Stimulated activated CD4-positive, alpha-beta T cell treated with anti-CD3 and anti-CD28 coated beads, TNF-alpha, amount 100 ng/mL, for 24 hours (primary cell): ENCODE measurements around the gene IGFALS.

Source experiments
- DNase-seq, 3 experiments: peaks; one replicate each; pipeline ENCODE4 v3.0.0-alpha.2; 2020; ENCODE audit warnings: low read depth in 3 of 3

Gene IGFALS

DNA sequence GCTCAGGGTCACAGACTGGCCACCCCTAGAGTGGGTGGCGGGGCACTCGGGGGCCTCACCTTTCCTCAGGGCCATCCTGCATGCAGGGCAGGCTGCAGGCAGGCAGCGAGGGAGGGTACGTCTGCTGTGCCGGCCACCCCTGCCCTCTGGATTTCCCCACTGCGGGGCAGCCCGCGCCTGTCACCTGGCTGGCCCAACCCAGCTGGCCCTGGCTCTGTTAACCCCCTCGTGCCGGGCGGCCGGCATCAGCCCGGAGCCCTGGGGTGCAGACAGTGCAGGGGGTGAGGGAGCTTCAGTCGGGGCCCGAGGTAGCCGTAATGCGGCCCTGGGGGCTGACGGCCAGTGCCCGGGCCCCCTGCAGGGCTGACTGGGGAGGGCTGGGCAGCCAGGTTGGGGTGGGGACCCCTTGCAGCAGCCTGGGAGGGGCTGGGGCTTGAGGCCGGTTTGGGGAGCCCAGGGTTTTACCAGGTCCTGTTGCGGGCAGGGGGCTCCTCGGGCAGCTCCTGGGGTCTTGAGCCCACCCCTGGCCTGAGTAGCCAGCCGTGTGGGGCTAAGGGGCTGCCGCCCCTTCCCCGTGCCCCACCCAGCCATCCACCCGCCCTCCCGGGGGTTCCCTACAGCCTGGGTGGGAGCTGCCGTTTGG, at the start of gene IGFALS:
TSS of gene IGFALS (minus strand) at position 128 of the 643 bp plus-strand sequence. CDS start at position 75, 53 bp downstream.
- no peak for DNase-seq

DNA sequence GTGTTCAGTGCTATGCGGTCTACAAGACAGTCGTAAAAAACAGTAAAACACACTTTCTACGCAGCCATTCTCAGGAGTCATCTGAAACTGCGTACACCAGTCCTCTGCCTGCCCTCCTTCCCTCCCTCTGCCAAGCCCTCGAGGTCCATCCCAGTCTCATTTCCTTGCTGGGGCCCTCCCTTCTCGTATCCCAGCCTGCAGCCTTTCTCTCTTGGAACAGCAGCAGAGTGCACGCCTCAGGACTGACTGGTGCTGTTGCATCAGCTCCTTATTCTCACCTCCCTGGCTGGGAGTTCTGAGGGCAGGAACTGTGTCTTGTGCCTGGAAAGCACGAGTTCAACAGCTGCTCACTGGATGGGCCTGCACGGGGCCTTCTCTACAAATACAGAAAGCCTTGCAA, 46.0 kb upstream of the IGFALS start:
- no peak for DNase-seq

DNA sequence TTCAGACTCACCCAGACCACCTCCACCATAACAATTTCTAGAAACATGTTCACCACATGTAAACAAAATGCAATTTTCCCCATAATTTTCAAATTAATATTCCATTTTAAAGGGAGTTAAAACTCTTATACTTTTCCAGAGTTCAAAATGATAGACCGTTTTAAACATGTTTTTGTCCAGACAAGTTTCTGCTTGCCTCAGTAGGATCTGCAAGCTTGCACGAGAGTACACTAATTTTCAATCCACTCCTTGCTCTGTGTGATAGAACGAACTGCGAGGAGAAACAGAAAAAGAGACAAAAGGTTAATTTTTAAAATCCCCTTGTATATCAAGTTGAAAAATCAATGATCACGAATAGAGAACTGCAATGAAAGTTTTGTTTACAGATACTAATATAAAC, 40.6 kb upstream of the IGFALS start:
- DNase-seq, result no peak

DNA sequence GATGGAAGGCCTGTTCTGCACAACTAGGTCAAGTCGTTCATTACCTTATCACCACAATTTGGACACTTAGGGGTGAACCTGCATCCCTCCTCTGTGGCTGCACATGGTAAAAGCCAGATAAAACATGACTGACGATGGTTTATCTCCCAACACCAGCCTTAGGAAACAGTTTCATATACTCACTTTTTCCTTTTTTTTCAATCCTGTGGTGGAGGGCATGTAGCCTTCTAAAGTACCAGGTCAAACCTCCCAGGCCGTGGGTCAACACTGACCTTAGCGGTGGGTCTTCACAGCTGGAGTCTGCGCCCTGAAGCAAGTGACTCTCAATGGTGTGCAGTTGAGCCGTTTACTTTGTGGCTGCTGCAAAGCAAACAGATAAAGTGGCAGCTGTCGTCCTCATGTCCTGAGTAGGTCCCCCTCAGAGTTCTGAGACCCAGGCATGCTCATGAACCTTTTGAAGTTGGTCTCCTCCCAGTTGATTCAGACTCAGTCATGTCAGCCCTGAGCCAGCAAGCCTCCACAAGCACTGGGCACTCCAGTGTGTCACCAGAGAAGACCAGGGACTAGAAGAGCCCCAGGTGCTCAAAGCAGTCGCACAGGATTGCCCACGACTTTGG, 39.4 kb upstream of the IGFALS start:
- no peak for DNase-seq

DNA sequence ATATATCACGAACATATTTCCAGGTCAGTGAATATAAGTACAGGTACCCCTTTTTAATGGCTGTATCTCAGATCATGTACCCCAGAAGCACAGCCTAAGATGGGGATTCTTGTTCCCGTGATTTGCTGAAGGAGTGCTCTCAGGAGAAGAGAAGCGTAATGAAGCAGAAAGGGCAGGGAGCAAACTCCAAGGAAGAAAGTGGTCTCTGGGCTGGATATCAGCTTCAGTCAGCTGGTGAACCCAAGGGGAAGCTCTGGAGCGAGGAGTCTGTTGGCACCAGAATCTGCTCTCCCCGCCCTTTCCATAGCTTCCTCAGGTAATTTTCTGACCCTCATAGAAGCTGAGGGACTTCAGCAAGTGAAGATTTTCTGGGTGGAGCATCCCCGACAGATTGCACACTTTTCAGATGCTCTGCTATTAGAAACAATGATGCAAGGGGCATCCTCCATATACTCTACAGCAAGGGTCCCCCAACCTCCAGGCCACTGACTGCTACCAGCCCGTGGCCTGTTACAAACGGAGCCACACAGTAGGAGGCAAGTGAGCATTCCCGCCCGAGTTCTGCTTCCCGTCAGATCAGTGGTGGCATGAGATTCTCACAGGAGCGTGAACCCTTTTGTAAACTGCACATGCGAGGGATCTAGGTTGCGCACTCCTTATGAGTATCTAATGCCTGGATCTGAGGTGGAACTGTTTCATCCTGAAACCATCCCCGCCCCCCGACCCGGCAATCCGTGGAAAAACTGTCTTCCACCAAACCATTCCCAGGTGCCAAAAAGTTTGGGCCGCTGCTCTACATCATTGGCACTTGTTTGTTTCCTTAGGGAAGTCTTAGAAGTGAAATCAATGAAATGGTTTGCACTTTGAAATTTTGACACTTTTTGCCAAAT, 37.9 kb upstream of the IGFALS start:
- DNase-seq, result no peak

DNA sequence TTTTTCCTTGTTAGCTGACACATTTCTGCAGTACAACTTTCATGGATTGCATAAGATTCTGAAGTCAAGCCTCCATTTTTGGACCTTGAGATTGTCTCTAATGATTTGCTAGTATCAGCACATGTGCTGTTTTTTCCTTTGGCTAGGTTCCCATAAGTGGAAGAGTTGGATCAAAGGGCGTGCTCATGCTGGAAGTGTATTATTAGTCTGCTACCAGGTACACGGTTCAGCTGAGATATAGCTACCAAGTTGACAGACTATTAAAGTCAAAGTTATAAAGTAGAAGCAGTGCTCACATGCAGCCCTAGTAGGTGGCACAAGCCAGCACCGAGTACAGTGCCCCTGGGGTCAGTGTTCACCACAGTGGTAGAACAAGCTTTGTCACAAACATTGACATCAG, 36.7 kb upstream of the IGFALS start:
- DNase-seq, result no peak

DNA sequence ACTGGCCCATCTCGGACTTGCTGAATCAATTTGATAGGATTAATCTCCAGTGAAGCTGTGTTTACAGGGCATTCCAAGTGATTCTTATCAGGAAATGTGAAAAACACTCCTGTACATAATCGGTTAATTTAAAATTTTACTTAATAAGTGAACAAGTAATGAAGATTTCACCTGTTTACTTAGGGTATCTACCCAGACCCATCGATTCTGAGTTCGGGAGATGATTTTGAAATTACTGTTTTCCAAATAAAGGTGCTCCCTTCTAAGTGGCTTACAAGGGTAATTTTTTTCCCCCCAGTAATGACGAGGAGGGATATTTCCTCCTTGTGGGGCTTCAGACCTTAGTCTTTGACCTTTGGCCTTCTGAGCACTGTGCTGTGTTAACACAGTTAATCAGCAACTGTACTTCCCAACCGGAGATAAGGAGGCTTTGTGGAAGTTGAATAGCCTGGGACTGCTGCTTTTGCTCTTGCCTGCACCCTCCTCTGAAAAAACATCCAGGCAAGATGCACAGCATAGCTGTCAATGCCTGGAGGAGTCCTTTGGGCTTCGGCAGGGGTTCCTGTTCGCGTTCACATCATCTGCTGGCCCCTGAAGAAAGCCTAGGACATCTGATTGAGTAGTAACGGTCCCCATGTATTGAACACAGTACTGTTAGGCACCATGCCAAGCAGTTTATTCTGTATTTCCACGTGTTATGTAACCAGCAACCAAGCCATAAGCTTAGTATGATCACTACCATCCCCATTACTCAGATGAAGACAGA, 35.3 kb upstream of the IGFALS start:
- no peak for DNase-seq

DNA sequence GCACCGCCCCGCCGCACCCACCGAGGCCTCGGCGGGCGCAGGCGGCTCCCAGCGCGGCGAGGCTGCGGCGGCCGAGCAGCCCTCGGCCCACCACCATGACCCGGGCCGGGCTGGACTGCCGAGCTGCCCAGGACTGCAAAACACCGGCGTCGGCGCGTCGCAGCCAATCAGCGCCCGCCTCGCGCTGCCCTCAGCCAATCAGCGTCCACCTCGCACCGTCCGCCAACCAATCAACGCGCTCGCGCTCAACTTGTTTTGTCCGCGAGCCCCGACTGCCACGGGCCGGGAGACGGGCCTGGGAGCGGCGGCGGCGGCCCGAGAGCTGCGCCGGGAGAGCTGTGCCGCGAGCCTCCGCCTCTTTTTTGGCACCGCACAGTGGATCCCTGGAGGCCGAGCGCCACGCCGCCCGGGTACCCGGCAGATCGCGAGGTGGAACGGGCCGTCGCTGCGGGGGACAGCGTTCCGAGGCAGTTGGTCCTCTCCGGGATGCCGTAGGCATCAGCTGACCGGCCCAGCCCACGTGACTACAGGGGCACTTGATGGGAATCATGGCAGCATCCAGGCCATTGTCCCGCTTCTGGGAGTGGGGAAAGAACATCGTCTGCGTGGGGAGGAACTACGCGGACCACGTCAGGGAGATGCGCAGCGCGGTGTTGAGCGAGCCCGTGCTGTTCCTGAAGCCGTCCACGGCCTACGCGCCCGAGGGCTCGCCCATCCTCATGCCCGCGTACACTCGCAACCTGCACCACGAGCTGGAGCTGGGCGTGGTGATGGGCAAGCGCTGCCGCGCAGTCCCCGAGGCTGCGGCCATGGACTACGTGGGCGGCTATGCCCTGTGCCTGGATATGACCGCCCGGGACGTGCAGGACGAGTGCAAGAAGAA, 33.4 kb upstream of the IGFALS start, which contains the start of the genes FAHD1 and HAGH:
TSS of gene FAHD1 (plus strand) at position 516 of the 883 bp plus-strand sequence. CDS start at position 549, 33 bp downstream.
TSS of gene HAGH (minus strand) at position 135 of the 883 bp plus-strand sequence. CDS start at position 97, 38 bp downstream.
- peak; percentile 79 to 89 (median 86) for DNase-seq

DNA sequence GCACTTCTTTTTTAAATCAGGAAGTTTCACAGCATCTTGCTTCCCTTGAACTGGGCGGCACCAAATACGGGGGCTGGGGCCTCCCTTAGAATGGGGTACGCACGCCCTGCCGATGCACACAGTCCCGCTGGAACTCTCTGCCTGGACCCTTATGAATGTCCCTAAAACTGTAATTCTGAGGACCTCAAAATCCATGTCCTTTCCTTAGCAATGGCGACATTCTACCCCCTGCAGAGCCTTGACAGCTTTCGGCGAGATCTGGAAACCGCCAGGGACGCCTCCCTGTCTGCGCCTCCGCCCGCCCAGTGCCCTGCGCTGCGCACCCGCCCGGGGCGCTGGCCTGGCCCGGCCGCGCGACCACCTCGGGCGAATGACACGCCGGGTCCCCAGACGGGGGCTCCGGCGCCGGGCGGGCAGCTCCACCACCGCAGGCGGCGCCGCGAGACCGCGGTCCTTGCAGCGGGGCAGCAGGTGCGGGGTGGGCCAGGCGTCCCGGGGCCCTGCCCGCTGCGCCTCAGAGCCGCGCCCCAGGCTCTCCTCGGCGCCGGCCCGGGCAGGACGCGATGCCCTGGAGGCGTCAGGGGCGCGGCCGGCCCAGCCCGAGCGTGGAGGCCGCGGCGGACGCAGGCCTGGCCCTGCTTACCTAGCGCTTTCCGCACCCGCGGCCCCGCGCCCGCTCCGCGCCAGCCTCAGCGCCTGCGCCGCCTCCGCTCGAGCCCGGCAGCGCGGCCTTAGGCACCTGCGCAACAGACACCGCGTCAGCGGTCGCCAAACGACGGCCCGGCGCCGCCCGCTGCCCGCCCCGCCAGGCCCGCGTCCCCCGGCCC, 32.6 kb upstream of the IGFALS start:
- DNase-seq, result peak; percentile 15 to 69 (median 47)

DNA sequence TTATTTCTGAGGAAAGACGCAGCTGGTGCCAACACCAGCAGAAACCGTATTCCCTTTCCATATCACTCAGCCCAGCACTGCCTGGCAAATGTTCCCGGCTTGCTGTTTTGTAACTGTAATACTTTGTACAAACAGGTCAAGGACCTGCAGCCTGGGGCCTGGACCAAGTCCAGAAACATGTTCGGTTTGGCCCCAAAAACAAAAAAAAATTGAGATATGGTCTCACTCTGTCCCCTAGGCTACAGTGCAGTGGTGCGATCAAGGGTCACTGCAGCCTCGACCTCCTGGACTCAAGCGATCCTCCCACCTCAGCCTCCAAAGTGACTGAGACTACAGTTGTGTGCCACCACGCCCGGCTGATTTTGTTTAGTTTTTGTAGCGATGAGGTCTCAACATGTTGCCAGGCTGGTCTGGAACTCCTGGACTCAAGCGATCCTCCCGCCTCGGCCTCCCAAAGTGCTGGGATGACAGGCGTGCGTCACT, 31.9 kb upstream of the IGFALS start:
- DNase-seq, result no peak

DNA sequence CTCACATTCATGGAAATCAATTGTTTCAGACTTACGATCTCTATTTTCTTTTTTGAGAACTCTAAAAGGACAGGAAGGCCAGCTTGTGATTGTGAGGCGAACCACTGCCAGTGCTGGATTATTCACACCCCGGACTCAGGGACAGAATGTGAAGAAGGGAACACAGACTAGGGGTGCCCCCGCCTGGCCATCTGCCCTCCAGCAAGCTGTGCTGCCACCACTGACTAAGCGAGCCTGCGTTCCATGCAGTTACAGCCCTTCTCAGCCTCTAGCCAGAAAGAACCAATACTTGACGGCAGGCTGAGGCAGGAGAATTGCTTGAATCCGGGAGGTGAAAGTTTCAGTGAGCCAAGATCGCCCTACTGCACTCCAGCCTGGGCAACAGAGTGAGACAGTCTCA, 30.3 kb upstream of the IGFALS start:
- DNase-seq, result no peak

DNA sequence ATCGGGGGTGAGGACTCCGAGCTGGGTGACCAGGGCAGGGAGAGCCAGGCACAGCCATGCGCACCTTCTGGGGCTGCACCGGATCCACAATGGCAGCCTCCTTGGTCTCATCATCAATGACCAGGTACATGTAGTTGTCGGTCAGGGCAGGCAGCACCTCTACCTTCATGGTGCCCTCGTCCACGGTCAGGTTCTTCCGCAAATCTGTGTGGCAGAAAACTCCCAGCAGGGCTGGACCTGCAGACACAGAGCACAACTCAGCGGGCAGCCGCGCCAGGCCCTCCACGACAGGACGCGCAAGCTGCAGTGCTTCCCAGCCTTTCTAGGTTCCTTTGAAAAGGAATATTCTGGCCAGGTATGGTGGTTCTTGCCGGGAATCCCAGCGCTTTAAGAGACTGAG, 29.3 kb upstream of the IGFALS start:
- no peak for DNase-seq

DNA sequence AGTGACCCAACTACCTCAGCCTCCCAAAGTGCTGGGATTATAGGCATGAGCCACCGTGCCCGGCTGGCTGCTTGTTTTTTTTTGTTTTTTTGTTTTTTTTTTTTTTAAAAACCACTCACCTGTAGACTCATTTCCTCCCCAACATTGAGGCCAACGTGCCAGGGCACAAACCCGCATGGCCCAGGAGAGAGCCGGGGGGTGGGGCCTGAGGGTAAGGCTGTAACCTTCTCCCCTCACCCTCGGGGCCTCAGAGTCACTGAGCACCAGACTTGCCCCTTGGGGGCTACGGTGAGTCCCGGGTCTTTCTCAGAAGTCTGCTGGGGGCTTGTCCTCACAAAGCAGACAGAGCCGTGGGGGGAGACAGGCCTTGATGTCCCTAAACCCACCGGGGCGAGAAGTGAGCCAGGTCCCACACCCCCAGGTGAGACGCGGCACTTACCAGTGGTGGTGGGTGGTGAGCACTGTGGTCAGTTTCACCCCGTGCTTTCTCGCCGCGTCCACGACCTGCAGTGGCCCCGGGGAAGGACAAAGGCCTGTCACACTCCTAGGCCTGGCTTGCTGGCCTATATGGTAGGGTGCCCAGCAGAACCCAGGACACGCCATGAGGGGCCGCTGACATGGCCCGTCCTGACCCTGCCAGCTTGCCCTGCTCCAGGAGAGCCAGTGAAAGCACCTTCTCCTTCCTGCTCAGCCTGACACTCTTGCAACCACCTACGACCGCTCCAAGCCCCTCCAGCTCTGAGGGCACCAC, 28.5 kb upstream of the IGFALS start:
- DNase-seq, result no peak

DNA sequence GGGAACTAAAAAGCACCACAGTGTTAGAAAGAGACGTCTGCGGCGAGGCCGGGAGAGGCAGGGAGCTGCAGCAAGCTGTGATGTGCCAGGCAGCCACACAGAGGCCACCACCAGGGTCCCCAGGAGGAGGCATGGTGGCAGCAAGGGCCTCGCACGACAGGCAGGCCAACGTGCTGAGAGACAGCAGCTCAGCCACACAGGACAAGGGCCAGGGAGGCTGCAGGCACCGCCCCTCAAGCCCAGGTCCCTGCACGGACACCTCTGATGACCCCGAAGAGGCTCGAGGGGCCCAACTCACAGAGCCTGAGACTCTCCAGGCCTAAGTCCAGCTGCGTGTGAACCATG, 27.4 kb upstream of the IGFALS start:
- no peak for DNase-seq

DNA sequence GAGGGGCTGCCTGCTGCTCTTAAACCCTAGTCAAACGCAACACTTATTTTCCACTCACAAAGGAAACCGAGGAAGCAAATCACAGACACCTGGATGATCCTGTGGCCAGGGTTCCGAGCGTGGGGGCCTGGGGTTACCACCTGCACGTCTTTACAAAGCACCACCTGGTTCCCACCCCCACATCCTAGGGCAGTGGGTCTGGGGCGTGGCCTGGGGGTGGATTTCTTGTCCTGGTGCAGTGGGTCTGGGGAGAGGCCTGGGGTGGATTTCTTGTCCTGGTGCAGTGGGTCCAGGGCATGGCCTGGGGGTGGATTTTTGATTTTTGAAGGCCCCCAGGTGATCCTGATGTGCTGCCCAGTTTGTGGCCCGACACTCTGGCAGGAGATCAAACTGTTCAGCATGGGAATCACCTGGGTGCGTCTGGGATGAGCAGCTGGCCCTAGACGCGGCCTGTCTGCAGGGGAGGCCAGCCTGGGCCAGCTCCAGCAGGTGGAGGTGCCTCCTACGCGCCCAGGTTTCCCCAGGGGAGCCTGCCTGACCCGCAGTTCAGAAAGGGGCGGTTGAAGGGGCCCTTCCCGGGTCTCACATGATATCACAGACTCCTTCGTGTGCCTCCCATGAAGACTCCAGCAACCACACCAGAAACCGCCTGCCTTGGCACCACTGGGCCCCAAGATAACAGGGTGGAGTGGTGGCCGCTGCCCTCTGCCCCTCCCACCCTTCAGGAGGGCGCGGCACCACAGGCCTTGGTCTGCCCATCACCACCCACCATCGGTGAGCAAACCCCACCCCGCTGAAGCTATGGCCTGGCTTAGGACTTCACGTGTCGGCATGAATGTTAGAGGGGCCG, 26.8 kb upstream of the IGFALS start:
- DNase-seq, result no peak

DNA sequence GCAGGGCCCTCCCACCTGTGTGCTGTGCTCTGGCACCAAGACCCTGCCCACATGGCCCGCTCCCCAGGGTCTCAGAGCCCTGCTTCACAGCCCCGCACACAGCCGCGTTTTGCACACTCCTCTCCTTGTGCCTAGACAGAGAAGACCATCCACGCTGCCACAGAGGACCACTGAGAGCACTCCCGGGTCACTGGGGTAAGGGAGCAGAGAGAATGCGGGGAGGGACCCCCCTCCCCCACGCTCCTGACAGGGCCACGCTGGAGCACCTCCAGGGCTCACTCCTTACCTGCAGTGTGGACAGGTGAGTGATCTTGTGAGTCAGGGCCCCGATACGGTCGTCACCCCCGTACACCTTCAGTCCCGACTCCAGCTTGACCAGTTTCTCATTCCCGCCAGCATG, 26.1 kb upstream of the IGFALS start:
- DNase-seq, result no peak

DNA sequence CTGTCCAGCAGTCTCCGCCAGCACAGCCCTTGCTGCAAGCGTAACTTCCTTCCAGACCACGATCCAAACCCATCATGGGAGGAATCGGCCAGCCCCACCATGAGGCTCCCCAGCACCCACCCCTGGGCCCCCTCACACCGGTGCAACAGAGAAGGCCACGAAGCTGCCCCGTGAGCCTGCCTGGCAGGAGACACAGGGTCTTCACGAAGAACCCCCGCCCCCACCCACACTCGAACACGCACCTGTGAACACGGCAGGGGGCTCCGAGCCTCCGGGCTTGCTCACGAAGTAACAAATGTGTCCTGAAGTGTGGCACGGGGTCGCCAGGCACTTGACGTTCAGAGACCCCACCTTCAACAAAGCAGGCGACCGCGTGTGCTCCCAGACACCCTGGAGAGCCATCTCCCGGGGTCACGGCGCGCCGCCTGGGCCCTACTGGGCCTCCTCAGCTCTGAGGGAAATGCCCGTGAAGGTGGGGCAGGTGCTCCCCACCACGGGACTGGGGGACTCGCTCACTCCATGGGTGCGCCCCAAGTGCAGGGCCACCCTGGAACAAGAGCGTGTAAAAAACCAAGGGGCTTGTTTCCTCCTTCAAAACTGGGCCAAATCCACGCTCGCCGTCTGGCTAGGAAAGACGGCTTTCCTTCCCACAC, 25.5 kb upstream of the IGFALS start:
- DNase-seq, result no peak
